Upper lobe of left lung (tissue), 6 donors: ENCODE measurements around the gene ROBO1. TPM values are rescaled to one million over a fixed set of nuclear protein-coding genes. Genes with fewer than 3 reads are reported as not detected.

Source experiments
- ATAC-seq, 2 donors: fragments of 200-7000 bp; cut with Tn5 transposase; one replicate each; pipeline ENCODE4 v1.9.1; 2022; ENCODE audit warnings: mild to moderate bottlenecking in 2 of 2, moderate library complexity in 2 of 2; ENCODE audit not compliant: low FRiP score in 2 of 2
- DNase-seq, 2 donors: peaks; one replicate each; pipeline ENCODE4 v3.0.0-alpha.2; 2019 to 2020
- H3K27ac ChIP-seq, 4 donors: fragments of 200-600 bp; sonication (generic); one replicate each; pipeline ENCODE4 v1.5.1; 2016 to 2019
- H3K27me3 ChIP-seq, 4 donors: fragments of 200-600 bp; sonication (generic); one replicate each; pipeline ENCODE4 v1.5.1; 2017 to 2019
- H3K36me3 ChIP-seq, 4 donors: fragments of 200-600 bp; sonication (generic); one replicate each; pipeline ENCODE4 v1.5.1; 2016 to 2019
- H3K4me1 ChIP-seq, 4 donors: fragments of 200-600 bp; sonication (generic); one replicate each; pipeline ENCODE4 v1.5.1; 2018 to 2019
- H3K4me3 ChIP-seq, 4 donors: fragments of 200-600 bp; sonication (generic); one replicate each; pipeline ENCODE4 v1.5.1; 2017 to 2019; ENCODE audit warnings: mild to moderate bottlenecking in 2 of 4, moderate library complexity in 1 of 4
- H3K9me3 ChIP-seq, 4 donors: fragments of 200-600 bp; sonication (generic); one replicate each; pipeline ENCODE4 v1.5.1; 2018 to 2019
- CTCF ChIP-seq, 6 experiments: fragments of 450-650 bp in 4 of 6; fragments of 200-600 bp in 2 of 6; sonication (generic) in 2 of 6; IDR thresholded peaks; one replicate each; pipeline ENCODE4 v1.5.1; 2016 to 2019; ENCODE audit warnings: antibody characterized with exemption in 6 of 6
- EP300 ChIP-seq, 4 donors: sonication (generic); formaldehyde crosslinking; IDR thresholded peaks; one replicate each; pipeline ENCODE4 v1.5.1; 2017; ENCODE audit warnings: antibody characterized with exemption in 4 of 4, control low read depth in 2 of 4
- POLR2A ChIP-seq, 4 donors: fragments of 450-650 bp; IDR thresholded peaks; one replicate each; pipeline ENCODE4 v1.5.1; 2016 to 2017; ENCODE audit warnings: antibody characterized with exemption in 4 of 4, mild to moderate bottlenecking in 2 of 4
- POLR2AphosphoS5 ChIP-seq, 2 donors: sonication (generic); formaldehyde crosslinking; IDR thresholded peaks; one replicate each; pipeline ENCODE4 v1.5.1; 2017; ENCODE audit warnings: antibody characterized with exemption in 2 of 2
- WGBS, 2 donors: methylation state at CpG; one replicate each; pipeline ENCODE4 v1.1.5; 2017 to 2018; 5-methylcytosine and 5-hydroxymethylcytosine counted together
- total RNA-seq, 6 donors: library from RNA; depleted of rRNA in 4 of 6; stranded (reverse); fragments of >200 nt in 4 of 6; gene quantifications; one replicate each; pipeline versions ENCODE4 v1.1.0 to v1.2.1, GENCODE V29; 2016 to 2021
- donor health status: DM: no; HTN: no; CAD: no; lungs with moderate emphysema.
- donor health status: DM: no; HTN: yes; CAD: no; lungs with severe emphysema.

ROBO1 gene
- total RNA-seq, 6 donors from 2014 or later, result 10.5 to 29.0 (median 18.0) TPM

- Histone ChIP-seq H3K9me3 (no peaks in the 10 kb centered on the region), H3K36me3 (no peaks in the 10 kb centered on the region), H3K4me1 (no peaks in the 10 kb centered on the region), H3K27ac (no peak overlapping the region), H3K27me3 (no peaks in the 10 kb centered on the region), H3K4me3 (no peak overlapping the region)
- TF ChIP-seq POLR2A (IDR thresholded peaks at IDR 0.05), result no peak
- TF ChIP-seq EP300 (IDR thresholded peaks at IDR 0.05), result no peak
- TF ChIP-seq POLR2AphosphoS5 (IDR thresholded peaks at IDR 0.05), result no peak
- no peak for TF ChIP-seq CTCF (IDR thresholded peaks at IDR 0.05)
- DNase-seq, result no peak
- ATAC-seq, result no peak
- WGBS, 2 donors, result 0% methylated on average over 1 of the region's 1 CpG
These were observed 355.3 kb downstream of the ROBO1 start for GRCh38 chr3:79412537-79412936.

GRCh38 chr3:79410617-79411016 lies 357.2 kb downstream of the ROBO1 start:
- TF ChIP-seq POLR2AphosphoS5 (IDR thresholded peaks at IDR 0.05) (no peak), CTCF (IDR thresholded peaks at IDR 0.05) (no peak), POLR2A (IDR thresholded peaks at IDR 0.05) (no peak), EP300 (IDR thresholded peaks at IDR 0.05) (no peak)
- Histone ChIP-seq H3K27ac (peak overlapping the region in 1 of 4 donors; percentile 22), H3K27me3 (no peaks in the 10 kb centered on the region), H3K4me3 (no peak overlapping the region), H3K9me3 (no peaks in the 10 kb centered on the region), H3K4me1 (no peaks in the 10 kb centered on the region), H3K36me3 (no peaks in the 10 kb centered on the region)
- WGBS, 2 donors, result 68 to 70% methylated on average over 2 of the region's 2 CpGs
- ATAC-seq (no peak), DNase-seq (no peak)

GRCh38 chr3:79410136-79410535 lies 357.7 kb downstream of the ROBO1 start:
- ATAC-seq (no peak), DNase-seq (no peak)
- WGBS, 2 donors, result 81 to 84% methylated on average over 2 of the region's 2 CpGs
- Histone ChIP-seq H3K36me3 (no peaks in the 10 kb centered on the region), H3K4me1 (no peaks in the 10 kb centered on the region), H3K9me3 (no peaks in the 10 kb centered on the region), H3K27ac (peak overlapping the region in 1 of 4 donors; percentile 22), H3K4me3 (no peak overlapping the region), H3K27me3 (no peaks in the 10 kb centered on the region)
- no peak for TF ChIP-seq CTCF (IDR thresholded peaks at IDR 0.05)
- TF ChIP-seq POLR2A (IDR thresholded peaks at IDR 0.05), result no peak
- TF ChIP-seq POLR2AphosphoS5 (IDR thresholded peaks at IDR 0.05), result no peak
- no peak for TF ChIP-seq EP300 (IDR thresholded peaks at IDR 0.05)

GRCh38 chr3:79406175-79406574 lies 361.6 kb downstream of the ROBO1 start:
- Histone ChIP-seq H3K9me3 (no peaks in the 10 kb centered on the region), H3K4me3 (no peak overlapping the region), H3K4me1 (no peaks in the 10 kb centered on the region), H3K36me3 (no peaks in the 10 kb centered on the region), H3K27ac (no peak overlapping the region), H3K27me3 (no peaks in the 10 kb centered on the region)
- ATAC-seq (no peak), DNase-seq (no peak)
- 75 to 79% methylated on average over 2 of the region's 2 CpGs for WGBS, 2 donors
- TF ChIP-seq POLR2AphosphoS5 (IDR thresholded peaks at IDR 0.05) (no peak), POLR2A (IDR thresholded peaks at IDR 0.05) (no peak), EP300 (IDR thresholded peaks at IDR 0.05) (no peak), CTCF (IDR thresholded peaks at IDR 0.05) (no peak)

GRCh38 chr3:79405183-79405582 lies 362.6 kb downstream of the ROBO1 start:
- TF ChIP-seq POLR2A (IDR thresholded peaks at IDR 0.05) (no peak), EP300 (IDR thresholded peaks at IDR 0.05) (no peak)
- no peak for ATAC-seq
- WGBS, 2 donors, result 33 to 35% methylated on average over 1 of the region's 1 CpG

More at GRCh38 chr3:79405183-79405582, 362.6 kb downstream of the ROBO1 start:
- Histone ChIP-seq H3K36me3 (no peaks in the 10 kb centered on the region), H3K27me3 (no peaks in the 10 kb centered on the region), H3K27ac (no peak overlapping the region), H3K4me3 (no peak overlapping the region), H3K4me1 (no peaks in the 10 kb centered on the region), H3K9me3 (no peaks in the 10 kb centered on the region)
- no peak for DNase-seq
